ENCODE data around the gene CACNA2D1.

- TF ChIP-seq POLR2A (IDR thresholded peaks at IDR 0.05) (no peak), EP300 (IDR thresholded peaks at IDR 0.05) (no peak)
Measured at GRCh38 chr7:82128546-82128945, 315.0 kb downstream of the CACNA2D1 start.
